COR-L47 (cell line): Measurements from ENCODE around the gene MGP.

Experiments used
- DNase-seq: peaks from one replicate; lab custom pipeline; 2025; lab: John Stamatoyannopoulos, UW

Gene MGP

GRCh38 chr12:14885718-14886221, at the start of gene MGP:
MGP (minus strand) TSS chr12:14885854; CDS start chr12:14885791, 63 bp downstream.
- no peak for DNase-seq

- no peak for DNase-seq
These were observed 49.4 kb upstream of the MGP start for GRCh38 chr12:14935031-14935430.

- DNase-seq, result no peak
These were observed 48.9 kb upstream of the MGP start for GRCh38 chr12:14934511-14934910.

GRCh38 chr12:14931791-14932560, 46.3 kb upstream of the MGP start:
- no peak for DNase-seq

GRCh38 chr12:14931359-14931758, 45.7 kb upstream of the MGP start:
- DNase-seq, result no peak

DNA sequence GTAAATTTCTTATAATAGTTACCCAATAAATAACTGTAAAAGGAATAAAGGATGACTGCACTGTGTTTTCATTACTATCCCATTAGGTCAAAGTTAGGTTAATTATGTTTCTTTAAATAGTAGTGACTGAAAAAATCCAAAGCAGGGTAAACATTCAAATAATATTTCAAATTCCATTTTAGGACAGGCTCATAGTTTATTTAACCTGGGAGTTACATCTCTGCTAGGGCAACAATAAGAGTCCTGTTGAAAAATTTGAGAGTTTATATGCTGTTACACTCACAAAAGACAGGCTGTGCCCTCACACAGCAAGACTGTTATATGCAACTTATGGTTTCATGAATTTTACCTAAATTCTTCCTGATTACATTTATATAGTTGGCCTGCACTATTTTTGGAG, 44.6 kb upstream of the MGP start:
- no peak for DNase-seq

GRCh38 chr12:14928931-14929330, 43.3 kb upstream of the MGP start:
- no peak for DNase-seq

DNA sequence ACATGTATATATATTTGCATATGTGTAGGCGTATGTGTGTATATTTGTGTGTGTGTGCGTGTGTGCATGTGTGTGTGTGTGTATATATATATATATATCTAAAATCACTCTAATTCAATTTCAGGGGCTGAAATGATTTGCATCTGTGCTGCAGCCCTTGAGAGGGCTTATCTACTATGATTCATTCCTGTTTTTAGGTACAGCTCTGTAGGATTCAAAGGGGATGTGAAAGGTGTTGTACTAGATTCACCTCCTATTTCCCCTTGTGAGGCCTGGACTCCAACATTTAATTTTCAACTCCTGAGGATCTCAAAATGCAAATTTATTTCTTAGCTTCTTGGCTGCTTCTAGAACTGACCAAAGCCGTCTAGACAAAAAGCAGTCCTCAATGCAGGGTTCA, 41.6 kb upstream of the MGP start:
- no peak for DNase-seq

DNA sequence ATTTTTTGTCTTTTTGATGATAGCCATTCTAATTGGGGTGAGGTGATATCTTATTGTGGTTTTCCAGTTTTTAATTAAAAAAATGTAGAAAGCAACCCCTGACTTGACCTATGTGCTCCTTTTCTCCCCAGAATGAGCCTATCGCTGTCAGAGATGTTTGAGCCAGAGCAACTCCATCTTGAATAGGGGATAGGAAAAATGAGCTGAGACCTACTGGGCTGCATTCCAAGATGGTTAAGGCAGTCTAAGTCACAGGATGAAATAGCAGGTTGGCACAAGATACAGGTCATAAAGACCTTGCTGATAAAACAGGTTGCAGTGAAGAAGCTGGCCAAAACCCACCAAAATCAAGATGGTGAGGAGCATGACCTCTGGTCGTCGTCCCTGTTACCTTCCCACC, 38.9 kb upstream of the MGP start:
- no peak for DNase-seq

DNA sequence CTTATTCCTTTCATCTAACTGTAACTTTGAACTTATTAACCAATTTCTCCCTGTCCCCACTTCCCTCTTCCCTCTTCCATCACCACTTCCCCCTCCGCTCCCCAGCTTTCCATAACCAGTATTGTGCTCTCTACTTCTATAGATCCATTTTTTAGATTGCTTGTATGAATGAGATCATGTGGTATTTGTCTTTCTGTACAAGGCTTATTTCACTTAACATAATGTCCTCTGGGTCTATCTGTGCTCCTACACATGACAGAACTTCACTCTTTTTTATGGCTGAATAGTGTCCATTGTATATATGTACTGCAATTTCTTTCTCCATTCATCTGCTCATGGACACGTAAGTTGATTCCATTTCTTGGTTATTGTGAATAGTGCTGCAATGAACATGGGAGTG, 38.3 kb upstream of the MGP start:
- DNase-seq, result no peak

- DNase-seq, result no peak
These were observed 35.6 kb upstream of the MGP start for GRCh38 chr12:14921218-14921617.

DNA sequence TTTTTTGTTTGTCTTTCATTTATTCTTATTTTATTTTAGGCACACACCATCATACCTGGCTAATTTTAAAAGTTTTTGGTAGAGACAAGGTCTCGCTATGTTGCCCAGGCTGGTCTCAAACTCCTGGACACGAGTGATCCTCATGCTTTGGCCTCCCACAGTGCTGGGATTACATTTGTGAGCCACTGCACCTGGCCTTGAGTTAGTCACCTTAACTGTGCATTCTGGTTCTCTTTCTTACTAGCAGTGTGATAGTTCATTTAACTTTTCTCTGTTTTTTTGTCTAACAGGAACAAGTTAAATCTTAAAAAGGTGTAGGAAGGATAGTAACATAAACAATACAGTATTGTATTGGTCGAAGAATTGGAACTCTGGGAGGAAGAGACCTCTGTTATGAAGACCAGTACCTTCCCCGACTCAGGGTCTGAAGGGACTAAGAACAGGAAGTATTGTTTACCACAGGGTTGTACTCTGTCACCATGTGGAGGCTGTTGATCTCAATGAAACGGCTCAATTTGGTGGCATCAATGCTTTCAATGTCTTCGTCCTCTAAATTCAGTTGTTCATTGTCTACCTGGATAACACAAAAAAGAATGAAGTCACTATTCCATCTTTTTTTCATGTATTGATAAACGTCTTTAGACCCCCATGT, 34.9 kb upstream of the MGP start:
- DNase-seq, result no peak

DNA sequence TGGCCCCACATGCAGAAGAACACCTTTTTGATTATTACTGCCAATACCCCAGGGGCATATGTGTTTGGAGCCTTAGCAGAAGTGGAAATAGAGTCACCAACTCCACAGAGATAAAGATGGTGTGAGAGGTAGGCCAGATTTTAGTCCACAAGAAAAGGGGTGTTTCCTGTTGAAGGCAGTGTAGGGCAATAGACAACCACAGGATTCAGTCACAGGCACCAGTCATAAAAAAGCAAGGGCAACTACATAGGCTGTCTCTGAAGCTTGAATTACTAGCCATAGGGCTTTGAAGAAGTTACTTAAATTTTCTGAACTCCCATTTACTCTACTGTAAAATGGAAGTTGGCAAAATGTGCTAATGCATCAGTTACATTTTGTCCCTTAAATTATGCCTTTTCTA, 33.8 kb upstream of the MGP start:
- no peak for DNase-seq

- DNase-seq, result no peak
These were observed 30.1 kb upstream of the MGP start for GRCh38 chr12:14915736-14916135.

DNA sequence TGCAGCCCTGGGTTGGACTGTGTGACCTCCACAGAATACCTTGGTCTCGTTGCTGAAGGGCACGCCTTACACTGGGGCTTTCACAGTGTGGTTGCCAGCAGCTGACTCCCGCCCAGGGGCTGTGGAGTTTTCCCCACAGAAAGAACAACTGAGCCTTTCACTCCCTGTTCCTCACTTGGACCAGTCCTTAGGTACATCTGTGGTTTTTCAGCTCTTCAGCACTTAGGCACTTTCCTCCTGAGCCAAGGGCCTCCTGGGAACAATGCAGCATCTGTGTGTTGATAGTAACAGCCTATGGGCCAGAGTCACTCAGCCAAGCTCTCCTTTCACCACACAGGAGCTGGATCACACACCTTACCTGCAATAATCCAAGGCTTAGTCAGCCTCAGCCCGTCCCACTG, 27.7 kb upstream of the MGP start:
- DNase-seq, result no peak

DNA sequence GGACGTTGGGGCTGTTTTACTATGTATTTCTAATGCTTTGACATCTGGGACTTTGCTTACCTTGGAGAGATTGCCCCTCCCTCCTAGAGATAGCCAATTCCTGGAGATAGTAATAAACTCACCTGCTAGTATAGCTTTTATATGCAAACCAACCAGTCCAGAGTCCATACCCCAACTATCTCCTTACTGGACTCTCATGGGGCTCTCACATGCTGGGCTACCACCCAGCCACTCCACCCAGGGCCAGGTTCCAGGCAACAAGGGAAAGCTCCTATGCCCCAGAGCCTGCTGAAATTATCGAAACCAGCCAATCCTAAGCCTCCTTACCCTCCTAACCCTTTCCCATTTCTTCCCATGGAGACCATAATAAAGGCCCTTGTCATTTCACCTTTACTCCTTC, 25.5 kb upstream of the MGP start:
- DNase-seq, result no peak

- DNase-seq, result no peak
These were observed 24.6 kb upstream of the MGP start for GRCh38 chr12:14910090-14910915.

DNA sequence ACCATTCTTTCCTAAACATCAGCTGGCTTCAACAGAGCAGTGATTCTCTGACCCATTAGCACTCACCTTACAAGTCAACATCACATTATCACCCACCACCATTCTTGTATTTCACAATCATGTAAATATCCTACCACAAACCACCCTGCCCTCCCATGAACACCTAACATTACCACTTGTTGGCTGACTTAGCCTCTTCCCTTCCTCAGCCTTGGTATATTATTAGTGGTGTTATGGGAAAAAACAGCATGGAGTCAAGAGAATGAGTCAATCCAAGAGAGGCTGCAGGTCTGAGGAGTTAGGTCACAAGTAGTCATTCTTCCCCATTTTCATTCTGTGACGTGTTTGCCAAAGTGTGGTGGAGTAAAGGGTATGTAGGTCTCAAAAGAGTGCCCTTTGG, 22.3 kb upstream of the MGP start:
- no peak for DNase-seq

DNA sequence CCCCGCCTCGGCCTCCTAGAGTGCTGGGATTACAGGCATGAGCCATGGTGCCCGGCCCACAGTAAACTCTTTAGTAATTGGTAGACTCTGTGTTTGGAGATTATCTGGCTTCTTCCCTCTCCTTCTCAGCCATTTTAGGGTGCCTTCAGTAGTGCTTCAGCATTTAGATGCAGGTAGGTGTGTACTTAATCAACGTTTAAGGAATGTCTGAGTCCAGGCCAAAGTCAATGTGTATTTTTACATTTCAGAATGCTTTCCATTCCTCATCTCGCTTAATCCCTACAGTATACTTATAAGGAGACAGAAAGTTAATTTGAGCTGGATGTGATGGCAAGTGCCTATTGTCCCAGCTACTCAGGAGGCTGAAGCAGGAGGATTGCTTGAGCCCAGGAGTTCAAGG, 20.5 kb upstream of the MGP start:
- no peak for DNase-seq

DNA sequence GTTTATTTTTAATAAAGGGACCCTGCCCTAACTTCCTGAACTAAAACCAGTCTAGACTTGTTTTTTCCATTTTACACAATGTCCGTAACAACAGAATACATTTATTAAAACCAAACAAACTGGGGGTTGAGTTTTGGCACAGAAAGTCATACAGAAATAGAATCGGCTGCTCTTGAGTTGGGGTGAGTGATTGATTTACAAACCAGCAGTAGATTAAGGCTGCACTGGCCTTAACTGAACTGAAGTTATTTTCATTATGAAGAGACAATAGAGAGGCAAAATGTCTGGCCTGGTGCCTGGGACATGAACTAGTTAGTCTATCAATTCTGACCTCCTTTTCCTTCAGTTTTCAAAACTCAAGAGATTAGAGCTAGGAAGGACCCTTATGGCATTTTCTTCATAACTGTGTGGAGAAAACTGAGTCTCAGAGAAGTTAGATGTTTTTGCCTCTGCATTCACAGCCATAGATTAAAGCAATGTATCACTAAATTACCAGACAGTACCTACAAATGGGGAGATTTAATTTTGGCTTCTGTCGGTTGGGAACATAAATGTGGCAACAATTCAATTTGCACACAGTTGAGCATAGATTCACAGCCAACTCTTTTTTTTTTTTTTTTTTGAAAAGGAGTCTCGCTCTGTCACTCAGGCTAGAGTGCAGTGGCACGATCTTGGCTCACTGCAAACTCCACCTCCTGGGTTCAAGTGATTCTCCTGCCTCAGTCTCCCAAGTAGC, 19.8 kb upstream of the MGP start:
- no peak for DNase-seq

DNA sequence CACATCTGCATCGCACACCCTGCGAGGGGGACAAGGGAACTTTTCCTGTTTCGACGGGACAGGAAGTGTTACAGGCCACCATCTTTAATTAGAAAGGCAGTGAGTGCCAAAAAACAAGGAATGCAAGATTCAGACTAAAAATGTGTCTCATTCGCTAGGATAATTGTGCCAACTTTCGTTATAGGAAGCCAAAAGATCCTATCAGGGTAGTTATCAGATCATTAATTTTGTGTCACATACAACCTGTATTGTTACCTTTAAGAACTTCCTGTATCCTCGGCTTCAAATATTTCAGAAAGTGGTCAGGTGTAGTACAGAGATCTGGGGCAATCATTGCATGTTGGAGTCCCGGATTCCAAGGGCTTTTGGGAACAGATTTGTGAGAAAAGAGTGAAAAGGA, 19.2 kb upstream of the MGP start:
- DNase-seq, result no peak
